GM19324 (cell line): ENCODE results near the gene NACAD.

Experiments used
- ATAC-seq: cut with Tn5 transposase; IDR thresholded peaks from one replicate; pipeline ENCODE4 v1.9.1; 2021; ENCODE audit warnings: mild to moderate bottlenecking, moderate library complexity; ENCODE audit not compliant: unreplicated experiment, low FRiP score

The NACAD gene

GRCh38 chr7:45076946-45077345, 11.8 kb downstream of the NACAD start:
- no peak for ATAC-seq

GRCh38 chr7:45075871-45076796, 12.6 kb downstream of the NACAD start:
- no peak for ATAC-seq

GRCh38 chr7:45075355-45075644, 13.5 kb downstream of the NACAD start:
- ATAC-seq, result no peak

DNA sequence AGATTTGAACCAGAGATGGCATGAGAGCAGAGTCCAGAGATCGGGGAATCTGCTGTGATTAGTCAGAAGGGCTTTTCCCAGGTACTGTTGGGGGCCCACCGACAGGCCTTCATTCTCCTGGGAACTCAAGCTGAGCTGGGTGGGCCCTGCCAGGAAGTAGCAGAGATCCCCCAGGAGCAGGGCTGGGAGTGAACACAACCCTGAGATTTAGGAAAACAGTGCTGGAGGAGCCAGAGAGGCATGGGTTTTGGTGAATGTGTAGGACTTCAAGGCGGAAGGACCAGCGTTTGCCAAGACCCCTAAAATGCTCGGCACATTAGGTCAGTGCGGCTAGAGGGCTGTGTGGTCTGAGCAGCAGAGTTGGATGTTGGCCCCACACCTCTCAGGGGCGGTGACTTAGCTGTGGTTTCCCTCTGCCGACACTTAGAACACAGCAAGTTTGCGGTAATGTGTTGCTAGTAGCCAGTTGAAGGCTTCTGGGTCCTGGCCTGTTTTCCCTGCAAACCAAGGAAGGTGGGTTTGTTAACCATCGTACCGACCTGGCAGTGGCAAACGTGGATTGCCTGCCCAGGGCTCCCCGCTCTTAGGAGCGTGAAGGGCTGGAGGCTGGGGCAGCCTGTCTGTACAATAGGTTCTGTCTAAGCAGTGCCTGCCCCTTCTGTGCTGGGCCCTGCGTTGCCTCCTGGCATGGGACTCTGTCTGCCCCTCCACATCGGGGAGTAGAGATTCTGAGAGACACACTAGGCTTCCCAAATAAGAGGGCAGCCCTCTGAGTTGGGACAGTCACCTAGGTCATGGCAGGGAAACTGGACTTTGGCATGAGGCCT, 14.0 kb downstream of the NACAD start:
- ATAC-seq, result no peak

GRCh38 chr7:45073786-45074527, 14.8 kb downstream of the NACAD start:
- no peak for ATAC-seq

DNA sequence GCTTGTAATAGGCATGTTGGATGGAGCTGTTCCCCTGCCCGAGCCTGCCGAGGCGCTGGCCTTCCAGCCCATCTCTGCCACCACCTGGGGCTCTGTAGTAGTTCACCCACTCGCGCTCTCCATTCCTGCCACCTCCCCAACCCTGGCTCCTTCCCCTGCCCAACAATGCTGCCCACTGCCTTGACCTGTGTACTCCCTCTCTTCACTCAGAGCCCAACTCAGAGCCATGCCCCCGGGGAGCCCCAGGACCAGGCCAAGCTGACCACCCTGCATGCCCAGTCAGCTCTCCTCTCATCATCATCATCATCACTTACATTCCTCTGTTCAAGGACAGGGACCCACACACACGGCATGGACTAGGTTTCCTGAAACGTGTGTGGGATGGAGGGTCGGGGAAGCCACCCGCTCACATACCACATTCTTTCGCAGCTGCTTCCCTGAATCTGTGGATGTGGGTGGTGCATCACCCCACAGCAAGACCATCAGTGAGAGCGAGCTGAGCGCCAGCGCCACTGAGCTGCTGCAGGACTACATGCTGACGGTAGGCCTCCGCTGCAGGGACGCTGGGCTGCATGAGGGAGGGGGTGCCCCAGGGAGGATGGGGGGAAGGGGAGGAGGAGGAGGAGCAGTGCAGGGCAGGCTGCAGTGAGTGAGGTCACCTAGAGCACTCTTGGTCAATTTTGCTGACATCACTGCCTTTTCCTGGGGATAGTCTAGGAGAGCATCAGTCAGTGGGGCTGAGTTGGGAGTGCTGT, 15.6 kb downstream of the NACAD start:
- ATAC-seq, result no peak

- no peak for ATAC-seq
Measured at GRCh38 chr7:45072131-45073030, 16.4 kb downstream of the NACAD start.

- no peak for ATAC-seq
Measured at GRCh38 chr7:45071528-45071927, 17.2 kb downstream of the NACAD start.

GRCh38 chr7:45070254-45070642, 18.5 kb downstream of the NACAD start:
- no peak for ATAC-seq

GRCh38 chr7:45069444-45070253, 19.1 kb downstream of the NACAD start:
- no peak for ATAC-seq

- no peak for ATAC-seq
Measured at GRCh38 chr7:45068236-45069023, 20.3 kb downstream of the NACAD start.

GRCh38 chr7:45067582-45067981, 21.2 kb downstream of the NACAD start:
- ATAC-seq, result no peak

DNA sequence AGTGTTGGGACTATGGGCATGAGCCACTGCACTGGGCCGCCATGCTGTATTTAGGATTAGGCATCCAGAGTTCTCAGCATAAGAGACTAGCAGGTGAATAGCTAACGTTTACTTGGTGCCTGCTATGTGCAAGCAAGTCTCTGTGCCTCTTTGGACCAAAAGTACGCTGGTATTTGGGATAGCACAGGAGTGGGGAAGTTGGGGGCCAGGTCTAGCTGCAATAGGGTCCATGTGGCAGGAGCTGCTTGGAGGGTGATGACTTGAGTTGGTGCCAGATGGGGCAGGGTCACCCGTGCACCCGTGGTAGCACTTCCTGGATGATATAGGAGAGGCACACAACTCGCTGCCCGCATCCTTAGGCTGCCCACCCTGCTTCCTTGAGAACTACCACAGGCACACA, 22.4 kb downstream of the NACAD start:
- ATAC-seq, result no peak

DNA sequence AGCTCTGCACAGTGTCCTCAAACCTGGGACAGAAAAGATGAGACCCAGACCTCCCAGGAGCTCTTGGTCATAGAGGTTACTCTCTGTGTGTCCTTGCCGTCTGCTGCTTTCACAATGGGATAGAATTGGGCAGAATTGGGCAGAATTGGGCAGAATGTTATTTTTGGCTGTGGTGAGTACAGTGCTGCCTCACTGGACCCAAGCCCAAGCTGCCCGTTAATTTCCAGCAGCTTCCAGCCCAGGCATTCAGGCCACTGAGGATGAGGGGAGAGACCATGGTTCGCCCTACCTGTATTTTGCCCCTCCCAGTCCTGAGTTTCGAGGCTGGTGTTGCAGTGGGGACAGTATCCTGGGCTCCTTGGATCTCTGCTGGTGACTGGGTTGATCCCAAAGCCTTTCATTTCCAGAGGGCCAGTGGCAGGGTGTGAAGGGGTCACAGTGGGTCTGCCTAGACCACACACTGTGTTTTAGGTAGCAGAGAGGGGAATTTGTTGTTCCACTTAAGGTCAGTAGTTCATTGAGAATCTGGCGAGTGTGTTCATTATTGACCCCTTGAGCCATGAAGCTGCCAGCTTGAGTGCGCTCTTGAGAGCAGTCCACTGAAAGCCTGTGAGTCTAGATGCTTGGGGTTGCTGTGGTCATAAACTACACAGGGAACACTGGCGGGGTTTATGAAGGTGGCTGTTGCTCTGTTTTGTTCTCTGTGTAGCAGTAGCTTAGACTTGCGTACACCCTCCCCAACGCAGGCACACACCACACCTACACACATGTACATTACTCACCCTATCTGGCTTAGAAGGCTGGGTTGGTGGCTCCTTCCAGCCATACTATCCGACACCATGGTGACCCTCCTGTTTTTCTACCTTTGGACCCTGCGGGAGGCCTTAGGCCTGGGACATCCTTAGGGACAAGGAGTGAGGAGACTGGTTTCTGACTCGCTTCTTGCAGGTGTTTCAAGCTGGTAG, 23.5 kb downstream of the NACAD start:
- ATAC-seq, result no peak

DNA sequence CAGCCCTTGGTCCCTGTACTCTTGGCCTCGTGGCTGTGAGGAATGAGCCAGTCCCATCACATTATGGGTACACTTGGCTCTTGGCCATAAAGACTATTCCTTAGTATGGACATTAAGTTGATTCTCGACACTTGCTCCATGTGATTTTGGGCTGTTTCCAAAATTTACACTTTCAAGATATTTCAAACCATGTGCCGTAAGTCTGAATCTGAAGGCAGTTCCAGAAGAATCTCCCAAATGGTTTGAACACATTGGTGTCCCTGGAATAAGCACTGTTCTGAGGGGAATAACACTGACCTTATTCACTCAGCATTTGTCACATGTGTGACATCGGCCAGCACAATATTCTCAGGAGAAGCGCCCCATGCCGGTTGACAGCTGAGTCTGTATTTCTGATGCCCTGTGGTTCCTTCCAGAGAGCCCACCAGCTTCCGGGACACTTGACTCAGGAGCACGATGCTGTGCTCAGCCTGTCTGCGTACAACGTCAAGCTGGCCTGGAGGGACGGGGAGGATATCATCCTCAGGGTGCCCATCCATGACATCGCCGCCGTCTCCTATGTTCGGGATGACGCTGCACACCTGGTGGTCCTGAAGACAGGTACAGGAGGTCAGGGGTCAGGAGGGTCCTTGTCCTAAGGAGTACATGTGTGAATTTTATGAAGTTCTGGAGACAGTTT, 24.6 kb downstream of the NACAD start:
- no peak for ATAC-seq

- no peak for ATAC-seq
Measured at GRCh38 chr7:45061806-45062425, 26.9 kb downstream of the NACAD start.
